Esophagus squamous epithelium (tissue), 5 donors: ENCODE data around the gene NFX1. TPM values are rescaled to one million over a fixed set of nuclear protein-coding genes. Genes with fewer than 3 reads are reported as not detected.

Experiments
- DNase-seq: peaks from one replicate; lab custom pipeline; 2025; lab: John Stamatoyannopoulos, UW
- H3K27ac ChIP-seq, 4 donors: fragments of 200-600 bp; sonication (generic); one replicate each; pipeline ENCODE4 v1.5.1; 2016 to 2019; ENCODE audit warnings: mild to moderate bottlenecking in 1 of 4
- H3K27me3 ChIP-seq, 4 donors: fragments of 200-600 bp; sonication (generic); 1 replicate in 3 of 4; 2 replicates in 1 of 4; pipeline versions ENCODE4 v1.5.1 to v1.6.0; 2017 to 2021; ENCODE audit warnings: antibody characterized with exemption in 1 of 4
- H3K36me3 ChIP-seq, 3 donors: fragments of 200-600 bp; sonication (generic); one replicate each; pipeline ENCODE4 v1.5.1; 2016 to 2019
- H3K4me1 ChIP-seq, 3 donors: fragments of 200-600 bp; sonication (generic); one replicate each; pipeline ENCODE4 v1.5.1; 2017 to 2019
- H3K4me3 ChIP-seq, 4 donors: fragments of 200-600 bp; sonication (generic); 1 replicate in 3 of 4; 2 replicates in 1 of 4; pipeline ENCODE4 v1.5.1; 2016 to 2019; ENCODE audit warnings: mild to moderate bottlenecking in 2 of 4, moderate library complexity in 1 of 4
- H3K9me3 ChIP-seq, 3 donors: fragments of 200-600 bp; sonication (generic); one replicate each; pipeline ENCODE4 v1.5.1; 2016 to 2019
- POLR2A ChIP-seq, 4 donors: fragments of 450-650 bp; IDR thresholded peaks; one replicate each; pipeline ENCODE4 v1.6.1; 2017; ENCODE audit warnings: antibody characterized with exemption in 4 of 4, mild to moderate bottlenecking in 4 of 4, moderate library complexity in 3 of 4
- WGBS, 2 donors: methylation state at CpG; one replicate each; pipeline ENCODE4 v1.1.5; 2018; 5-methylcytosine and 5-hydroxymethylcytosine counted together
- intact Hi-C: fragments of 100-400 bp; cut with DNase I; formaldehyde crosslinking; loops from one replicate; pipeline ENCODE4 v1.15.0; 2022
- total RNA-seq, 4 donors: library from RNA; depleted of rRNA; stranded (reverse); fragments of >200 nt; gene quantifications; one replicate each; pipeline ENCODE4 v1.1.0, GENCODE V29; 2016
- TF ChIP-seq, protein P1 (sequence below), 6 experiments: fragments of 450-650 bp in 4 of 6; fragments of 200-600 bp in 2 of 6; sonication (generic) in 2 of 6; IDR thresholded peaks; one replicate each; pipeline ENCODE4 v1.5.1; 2016 to 2019; ENCODE audit warnings: antibody characterized with exemption in 6 of 6, mild to moderate bottlenecking in 4 of 6, moderate library complexity in 4 of 6
- donor health status: DM: yes; HTN: yes; CAD: no.

Gene NFX1
- total RNA-seq, 4 donors from 2014 or later = 19.7 to 47.7 (median 27.2) TPM

DNA sequence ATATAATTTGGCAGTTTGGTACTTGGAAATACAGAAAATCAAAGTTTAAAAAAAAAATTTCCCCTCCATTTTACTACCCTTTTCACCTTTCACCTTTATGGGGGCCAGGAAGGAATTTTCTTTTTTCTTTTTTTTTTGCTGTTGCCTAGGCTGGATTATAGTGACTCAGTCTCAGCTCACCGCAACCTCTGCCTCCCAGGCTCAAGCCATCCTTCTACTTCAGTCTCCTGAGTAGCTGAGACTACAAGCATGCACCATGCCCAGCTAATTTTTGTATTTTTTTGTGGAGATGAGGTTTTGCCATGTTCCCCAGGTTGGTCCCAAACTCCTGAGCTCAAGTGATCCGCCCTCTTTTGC lies 16.4 kb upstream of the NFX1 start:
- Histone ChIP-seq H3K36me3 (peaks cover 12 to 100% (median 65%) of the 10 kb centered on the region in 3 donors), H3K4me1 (no peaks in the 10 kb centered on the region), H3K27me3 (no peaks in the 10 kb centered on the region), H3K27ac (no peak overlapping the region), H3K9me3 (no peaks in the 10 kb centered on the region), H3K4me3 (no peak overlapping the region)
- WGBS, 2 donors = 79 to 93% methylated on average over 2 of the region's 2 CpGs
- no peak for TF ChIP-seq POLR2A (IDR thresholded peaks at IDR 0.05)
- TF ChIP-seq, protein P1, sequence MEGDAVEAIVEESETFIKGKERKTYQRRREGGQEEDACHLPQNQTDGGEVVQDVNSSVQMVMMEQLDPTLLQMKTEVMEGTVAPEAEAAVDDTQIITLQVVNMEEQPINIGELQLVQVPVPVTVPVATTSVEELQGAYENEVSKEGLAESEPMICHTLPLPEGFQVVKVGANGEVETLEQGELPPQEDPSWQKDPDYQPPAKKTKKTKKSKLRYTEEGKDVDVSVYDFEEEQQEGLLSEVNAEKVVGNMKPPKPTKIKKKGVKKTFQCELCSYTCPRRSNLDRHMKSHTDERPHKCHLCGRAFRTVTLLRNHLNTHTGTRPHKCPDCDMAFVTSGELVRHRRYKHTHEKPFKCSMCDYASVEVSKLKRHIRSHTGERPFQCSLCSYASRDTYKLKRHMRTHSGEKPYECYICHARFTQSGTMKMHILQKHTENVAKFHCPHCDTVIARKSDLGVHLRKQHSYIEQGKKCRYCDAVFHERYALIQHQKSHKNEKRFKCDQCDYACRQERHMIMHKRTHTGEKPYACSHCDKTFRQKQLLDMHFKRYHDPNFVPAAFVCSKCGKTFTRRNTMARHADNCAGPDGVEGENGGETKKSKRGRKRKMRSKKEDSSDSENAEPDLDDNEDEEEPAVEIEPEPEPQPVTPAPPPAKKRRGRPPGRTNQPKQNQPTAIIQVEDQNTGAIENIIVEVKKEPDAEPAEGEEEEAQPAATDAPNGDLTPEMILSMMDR (IDR thresholded peaks at IDR 0.05) = no peak
- DNase-seq = no peak
- intact Hi-C loops = no loop called here

DNA sequence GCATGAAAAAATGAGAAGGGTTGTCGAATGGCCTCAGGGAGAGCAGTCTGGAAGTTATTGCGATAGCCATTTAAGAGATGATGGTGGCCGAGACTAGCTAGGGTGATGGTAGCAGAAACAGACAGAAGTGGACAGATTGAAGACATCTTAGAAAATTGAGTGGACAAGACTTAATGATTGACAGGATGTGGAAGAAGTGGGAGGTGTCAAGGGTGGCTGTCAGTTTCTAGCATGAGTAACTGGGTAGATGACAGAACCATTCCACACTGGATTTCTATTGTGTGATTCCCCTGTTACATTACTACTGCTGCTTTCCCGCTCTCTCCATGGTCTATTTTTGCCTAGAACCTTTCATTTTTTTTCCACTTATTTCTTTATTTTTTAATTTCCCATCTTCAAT lies 12.8 kb upstream of the NFX1 start:
- WGBS, 2 donors = 93 to 100% methylated on average over 4 of the region's 4 CpGs
- DNase-seq = no peak
- H3K36me3 ChIP-seq = peaks cover 10 to 100% (median 65%) of the 10 kb centered on the region in 3 donors
- H3K27ac ChIP-seq = no peak overlapping the region
- no peaks in the 10 kb centered on the region for H3K27me3 ChIP-seq
- intact Hi-C loops = no loop called here
- no peaks in the 10 kb centered on the region for H3K9me3 ChIP-seq
- H3K4me3 ChIP-seq = no peak overlapping the region
- TF ChIP-seq, protein P1 (IDR thresholded peaks at IDR 0.05) = no peak
- no peak for TF ChIP-seq POLR2A (IDR thresholded peaks at IDR 0.05)
- H3K4me1 ChIP-seq = no peaks in the 10 kb centered on the region

DNA sequence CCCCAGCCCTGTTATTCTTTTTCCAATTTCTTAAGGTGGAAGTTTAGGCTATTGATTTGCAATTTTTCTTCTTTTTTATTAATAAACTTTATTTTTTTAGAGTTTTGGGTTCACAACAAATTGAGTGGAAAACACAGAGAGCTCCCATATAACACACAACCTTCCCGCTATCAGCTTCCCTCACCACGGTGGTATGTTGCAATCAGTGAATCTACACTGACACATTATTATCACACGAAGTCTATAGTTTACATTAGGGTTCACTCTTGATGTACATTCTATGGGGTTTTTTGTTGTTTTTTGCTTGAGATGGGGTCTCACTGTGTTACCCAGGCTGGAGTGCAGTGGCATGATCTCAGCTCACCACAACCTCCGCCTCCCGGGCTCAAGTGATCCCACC lies 4.8 kb upstream of the NFX1 start:
- Histone ChIP-seq H3K4me3 (no peak overlapping the region), H3K27ac (no peak overlapping the region), H3K36me3 (peaks cover 0 to 57% (median 12%) of the 10 kb centered on the region in 3 donors), H3K9me3 (no peaks in the 10 kb centered on the region), H3K27me3 (no peaks in the 10 kb centered on the region), H3K4me1 (peaks cover 8 to 24% (median 9%) of the 10 kb centered on the region in 3 donors)
- WGBS, 2 donors = 65 to 81% methylated on average over 5 of the region's 5 CpGs
- TF ChIP-seq, protein P1 (IDR thresholded peaks at IDR 0.05) = no peak
- no peak for DNase-seq
- intact Hi-C loops = no loop called here

DNA sequence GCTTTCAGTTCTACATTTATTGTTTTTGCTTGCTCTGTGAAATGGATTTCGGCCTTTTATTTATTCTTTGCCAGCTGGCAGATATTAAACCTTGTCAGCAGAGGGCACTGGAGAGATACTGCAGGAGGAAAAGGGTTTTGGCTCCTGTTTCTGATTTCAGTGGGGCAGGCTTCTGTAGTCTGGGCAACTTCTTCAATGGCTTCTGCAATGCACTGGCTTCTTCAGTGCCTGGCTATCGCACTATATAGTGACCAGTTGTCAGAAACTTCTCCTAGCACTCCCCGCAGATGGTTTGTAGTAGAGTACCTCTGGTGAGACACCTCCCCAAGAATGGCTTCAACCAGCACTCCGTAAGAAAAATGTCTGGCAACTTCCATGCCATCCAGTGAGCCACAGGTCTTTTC lies 3.2 kb upstream of the NFX1 start:
- peak overlapping the region in 3 of 4 donors; percentile 32 to 100 (median 94) for H3K27ac ChIP-seq
- no peak for DNase-seq
- intact Hi-C loops = no loop called here
- no peak for TF ChIP-seq POLR2A (IDR thresholded peaks at IDR 0.05)
- TF ChIP-seq, protein P1 (IDR thresholded peaks at IDR 0.05) = peak; percentile 27 to 84 (median 73)
- H3K36me3 ChIP-seq = peaks cover 0 to 44% (median 6%) of the 10 kb centered on the region in 3 donors
- no peaks in the 10 kb centered on the region for H3K9me3 ChIP-seq
- H3K4me1 ChIP-seq = peaks cover 8 to 37% (median 19%) of the 10 kb centered on the region in 3 donors
- H3K4me3 ChIP-seq = no peak overlapping the region
- no peaks in the 10 kb centered on the region for H3K27me3 ChIP-seq
- WGBS, 2 donors = 47 to 49% methylated on average over 4 of the region's 4 CpGs

DNA sequence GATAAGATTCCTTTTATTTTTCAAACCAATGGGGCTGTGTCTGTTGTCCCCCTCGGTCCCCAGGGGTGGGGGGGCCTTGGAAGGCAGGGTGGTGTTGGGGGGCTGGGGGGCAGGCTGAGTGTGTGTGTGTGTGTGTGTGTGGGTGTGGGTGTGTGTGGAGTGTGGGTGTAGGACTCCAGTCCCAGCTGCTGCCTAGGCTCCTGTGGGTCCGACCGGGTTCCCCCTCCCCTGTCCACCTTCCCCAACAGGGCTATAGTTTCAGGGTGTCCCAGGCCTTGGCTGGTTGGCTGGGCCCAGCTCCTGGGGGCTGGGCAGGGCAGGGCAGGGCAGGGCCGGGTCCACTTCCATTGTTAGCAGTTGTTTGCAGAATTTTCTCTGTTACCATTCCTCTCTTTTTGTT lies 2.1 kb upstream of the NFX1 start:
- DNase-seq = no peak
- 33% methylated on average over 1 of the region's 4 CpGs for WGBS, 2 donors
- intact Hi-C loops = no loop called here

More for the DNA sequence above, 2.1 kb upstream of the NFX1 start:
- peak overlapping the region; percentile 40 to 100 (median 96) for H3K27ac ChIP-seq
- TF ChIP-seq POLR2A (IDR thresholded peaks at IDR 0.05) = no peak
- TF ChIP-seq, protein P1 (IDR thresholded peaks at IDR 0.05) = no peak
- peaks cover 8 to 48% (median 30%) of the 10 kb centered on the region in 3 donors for H3K4me1 ChIP-seq
- H3K36me3 ChIP-seq = peaks cover 0 to 44% (median 2%) of the 10 kb centered on the region in 3 donors
- H3K4me3 ChIP-seq = no peak overlapping the region
- no peaks in the 10 kb centered on the region for H3K9me3 ChIP-seq
- H3K27me3 ChIP-seq = no peaks in the 10 kb centered on the region
